Keratinocyte (primary cell): ENCODE measurements around the gene ITGA2. TPM values are rescaled to one million over a fixed set of nuclear protein-coding genes. Genes with fewer than 3 reads are reported as not detected.

ENCODE experiments used
- DNase-seq: peaks from one replicate; pipeline ENCODE4 v3.0.0-alpha.2; 2011; ENCODE audit warnings: low read depth, missing footprints, low spot score
- FAIRE-seq: peaks from 2 replicates; lab custom pipeline; 2011; peaks lifted over from hg19 to GRCh38; lab: Jason Lieb, UNC
- H2AFZ ChIP-seq: 2 replicates; pipeline ENCODE4 v1.6.0; 2012; ENCODE audit warnings: low read length, control low read depth, inconsistent platforms; ENCODE audit not compliant: control insufficient read depth
- H3K27ac ChIP-seq: 2 replicates; pipeline ENCODE4 v1.5.1; 2011; ENCODE audit warnings: low read length; ENCODE audit not compliant: control insufficient read depth, insufficient read depth
- H3K27me3 ChIP-seq: 3 replicates; pipeline ENCODE4 v1.6.0; 2011; ENCODE audit warnings: low read length; ENCODE audit not compliant: control insufficient read depth, insufficient read depth; ENCODE audit errors: extremely low read depth
- H3K36me3 ChIP-seq, 2 experiments: 2 replicates in 1 of 2; 3 replicates in 1 of 2; pipeline ENCODE4 v1.5.1; 2011; ENCODE audit warnings: low read length in 2 of 2, mild to moderate bottlenecking in 1 of 2; ENCODE audit not compliant: control insufficient read depth in 2 of 2, insufficient read depth in 2 of 2; ENCODE audit errors: extremely low read depth in 1 of 2
- H3K4me1 ChIP-seq: 3 replicates; pipeline ENCODE4 v1.5.1; 2011; ENCODE audit warnings: low read length; ENCODE audit not compliant: control insufficient read depth, insufficient read depth; ENCODE audit errors: extremely low read depth
- H3K4me2 ChIP-seq: 3 replicates; pipeline ENCODE4 v1.6.0; 2011; ENCODE audit warnings: low read depth, low read length; ENCODE audit not compliant: control insufficient read depth, insufficient read depth; ENCODE audit errors: extremely low read depth
- H3K4me3 ChIP-seq, 3 experiments: fragments of 200-600 bp in 1 of 3; sonication (generic) in 1 of 3; 2 replicates in 2 of 3; 3 replicates in 1 of 3; pipeline ENCODE4 v1.5.1; 2011 to 2016; ENCODE audit warnings: low read length in 3 of 3, mild to moderate bottlenecking in 3 of 3, control low read depth in 2 of 3, inconsistent platforms in 1 of 3, low read depth in 1 of 3, mixed read lengths in 1 of 3, mixed run types in 1 of 3, moderate library complexity in 1 of 3; ENCODE audit not compliant: control insufficient read depth in 2 of 3, insufficient read depth in 2 of 3; ENCODE audit errors: extremely low read depth in 1 of 3
- H3K79me2 ChIP-seq: 2 replicates; pipeline ENCODE4 v1.6.0; 2012; ENCODE audit warnings: low read length; ENCODE audit not compliant: control insufficient read depth, insufficient read depth
- H3K9ac ChIP-seq: 3 replicates; pipeline ENCODE4 v1.6.0; 2011; ENCODE audit warnings: low read length; ENCODE audit not compliant: control insufficient read depth, insufficient read depth; ENCODE audit errors: extremely low read depth
- H3K9me1 ChIP-seq: 3 replicates; pipeline ENCODE4 v1.6.0; 2011; ENCODE audit warnings: low read length; ENCODE audit not compliant: control insufficient read depth, insufficient read depth; ENCODE audit errors: extremely low read depth
- H3K9me3 ChIP-seq: 2 replicates; pipeline ENCODE4 v1.5.1; 2012; ENCODE audit warnings: low read depth, low read length; ENCODE audit not compliant: control insufficient read depth
- H4K20me1 ChIP-seq: 3 replicates; pipeline ENCODE4 v1.6.0; 2011; ENCODE audit warnings: low read length; ENCODE audit not compliant: control insufficient read depth, insufficient read depth; ENCODE audit errors: extremely low read depth
- EZH2 ChIP-seq: IDR thresholded peaks from one replicate; pipeline ENCODE4 v1.6.1; 2012; ENCODE audit warnings: inconsistent platforms, mild to moderate bottlenecking, low read length, moderate library complexity
- dilution Hi-C: fragments of 300-500 bp; cut with MboI; formaldehyde crosslinking; loops from one replicate; pipeline ENCODE4 v1.7.0; 2020; ENCODE audit warnings: low sequenced_read_pairs; ENCODE audit not compliant: extremely low pct_ligation_motif_present
- polyA minus RNA-seq, 3 experiments: library from RNA; depleted of rRNA, polyadenylated mRNA; stranded (reverse); fragments of >200 nt; gene quantifications; 1 replicate in 1 of 3; 2 replicates in 1 of 3; 3 replicates in 1 of 3; pipeline ENCODE4 v1.2.3, GENCODE V29; 2011
- polyA plus RNA-seq, 5 experiments: library from polyadenylated mRNA; depleted of rRNA in 3 of 5; stranded (reverse) in 3 of 5; stranded (forward) in 1 of 5; unstranded in 1 of 5; fragments of >200 nt; gene quantifications; 1 replicate in 1 of 5; 2 replicates in 3 of 5; 3 replicates in 1 of 5; pipeline versions ENCODE4 v1.2.1 to v1.2.3, GENCODE V29; 2011 to 2012; ENCODE audit warnings: missing spikeins in 2 of 5, low read depth in 1 of 5, low replicate concordance in 1 of 5
- TF ChIP-seq, protein P1 (sequence below), 3 experiments: IDR thresholded peaks in 1 of 3; conservative IDR thresholded peaks in 1 of 3; optimal IDR thresholded peaks in 1 of 3; 2 replicates in 2 of 3; 3 replicates in 1 of 3; pipeline versions ENCODE3 to v1.5.1; 2011; ENCODE audit warnings: low read length in 3 of 3, mild to moderate bottlenecking in 3 of 3, moderate library complexity in 2 of 3, control low read depth in 1 of 3, inconsistent platforms in 1 of 3; ENCODE audit not compliant: insufficient read depth in 2 of 3; ENCODE audit errors: extremely low read depth in 1 of 3

ITGA2 gene
- polyA plus RNA-seq (75.4 to 112 TPM (median 107 TPM) in 3 replicates), polyA minus RNA-seq (143 to 270 TPM (median 175 TPM) in 3 replicates)
- 8.1 TPM for polyA plus RNA-seq (2011; ENCODE audit: low read depth)
- 14.3 and 31.7 TPM in 2 replicates for polyA plus RNA-seq (2011; cell fraction: cytosol; rRNA removed)
- polyA plus RNA-seq (2011; cell fraction: nucleus; rRNA removed), result 139 and 168 TPM in 2 replicates
- 21.1 and 96.1 TPM in 2 replicates for polyA plus RNA-seq (2012; ENCODE audit: low replicate concordance)
- 71.6 TPM for polyA minus RNA-seq (2011; cell fraction: cytosol; rRNA and poly(A)+ RNA removed)
- 267 and 529 TPM in 2 replicates for polyA minus RNA-seq (2011; cell fraction: nucleus; rRNA and poly(A)+ RNA removed)

DNA sequence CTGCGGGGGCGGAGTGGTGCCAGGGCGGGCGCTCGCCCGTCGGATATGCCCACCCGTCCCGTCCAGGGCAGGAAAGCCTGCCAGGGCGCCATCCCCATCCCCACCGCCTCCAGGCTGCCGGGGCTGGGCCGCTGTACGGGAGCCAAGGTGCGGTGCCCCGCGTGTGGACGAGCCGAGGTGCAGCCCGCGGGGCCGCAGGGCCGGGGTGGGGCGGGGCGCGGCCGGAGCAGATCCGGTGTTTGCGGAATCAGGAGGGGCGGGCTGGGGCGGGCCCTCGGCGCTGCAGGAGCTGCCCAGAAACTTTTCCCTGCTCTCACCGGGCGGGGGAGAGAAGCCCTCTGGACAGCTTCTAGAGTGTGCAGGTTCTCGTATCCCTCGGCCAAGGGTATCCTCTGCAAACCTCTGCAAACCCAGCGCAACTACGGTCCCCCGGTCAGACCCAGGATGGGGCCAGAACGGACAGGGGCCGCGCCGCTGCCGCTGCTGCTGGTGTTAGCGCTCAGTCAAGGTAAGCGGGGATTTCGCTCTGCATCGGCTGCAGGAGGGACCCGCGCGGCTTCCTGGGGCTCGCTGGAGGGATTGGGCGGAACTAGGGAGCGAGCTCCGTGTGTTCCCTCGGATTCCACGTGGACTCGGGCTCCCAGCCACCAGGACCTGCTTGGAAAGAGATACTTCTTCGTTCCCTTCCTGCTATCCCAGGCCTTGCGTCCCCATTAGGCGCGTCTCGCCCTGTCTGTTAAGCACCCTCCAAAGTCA is at the start of gene ITGA2:
TSS of gene ITGA2 (plus strand) at position 328 of the 756 bp plus-strand sequence. CDS start at position 445, 117 bp downstream.
- Histone ChIP-seq H3K4me2 (peak within 1 kb of the TSS; percentile 88), H4K20me1 (peaks cover 2% of the 10 kb centered on the region), H3K9me1 (peaks cover 3% of the 10 kb centered on the region), H3K36me3 (peaks cover 2 to 27% of the 10 kb centered on the region in 2 experiments), H3K79me2 (peaks cover 51% of the 10 kb centered on the region), H3K4me3 (peak within 1 kb of the TSS; percentile 75 to 99 (median 85)), H3K9ac (peak within 1 kb of the TSS; percentile 93), H3K9me3 (no peaks in the 10 kb centered on the region), H3K4me1 (peaks cover 69% of the 10 kb centered on the region), H3K27me3 (no peaks in the 10 kb centered on the region), H2AFZ (peak within 1 kb of the TSS; percentile 64), H3K27ac (peak within 1 kb of the TSS; percentile 96)
- no peak for TF ChIP-seq EZH2
- TF ChIP-seq, protein P1, sequence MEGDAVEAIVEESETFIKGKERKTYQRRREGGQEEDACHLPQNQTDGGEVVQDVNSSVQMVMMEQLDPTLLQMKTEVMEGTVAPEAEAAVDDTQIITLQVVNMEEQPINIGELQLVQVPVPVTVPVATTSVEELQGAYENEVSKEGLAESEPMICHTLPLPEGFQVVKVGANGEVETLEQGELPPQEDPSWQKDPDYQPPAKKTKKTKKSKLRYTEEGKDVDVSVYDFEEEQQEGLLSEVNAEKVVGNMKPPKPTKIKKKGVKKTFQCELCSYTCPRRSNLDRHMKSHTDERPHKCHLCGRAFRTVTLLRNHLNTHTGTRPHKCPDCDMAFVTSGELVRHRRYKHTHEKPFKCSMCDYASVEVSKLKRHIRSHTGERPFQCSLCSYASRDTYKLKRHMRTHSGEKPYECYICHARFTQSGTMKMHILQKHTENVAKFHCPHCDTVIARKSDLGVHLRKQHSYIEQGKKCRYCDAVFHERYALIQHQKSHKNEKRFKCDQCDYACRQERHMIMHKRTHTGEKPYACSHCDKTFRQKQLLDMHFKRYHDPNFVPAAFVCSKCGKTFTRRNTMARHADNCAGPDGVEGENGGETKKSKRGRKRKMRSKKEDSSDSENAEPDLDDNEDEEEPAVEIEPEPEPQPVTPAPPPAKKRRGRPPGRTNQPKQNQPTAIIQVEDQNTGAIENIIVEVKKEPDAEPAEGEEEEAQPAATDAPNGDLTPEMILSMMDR (optimal IDR thresholded peaks at IDR 0.05 in 1 of 3, IDR thresholded peaks at IDR 0.05 in 1 of 3, conservative IDR thresholded peaks at IDR 0.05 in 1 of 3; ENCODE audit: extremely low read depth in 1 of 3, insufficient read depth in 2 of 3, low read length in 3 of 3), result peak in 1 of 3 experiments; percentile 5
- FAIRE-seq, result no peak
- dilution Hi-C loops, result no loop called here
- DNase-seq, result no peak

GRCh38 chr5:52943285-52943684 is 45.9 kb upstream of the ITGA2 start:
- Histone ChIP-seq H3K9me1 (no peaks in the 10 kb centered on the region), H3K27ac (no peak overlapping the region), H3K9ac (no peak overlapping the region), H3K36me3 (no peaks in the 10 kb centered on the region), H3K4me3 (no peak overlapping the region), H3K9me3 (no peaks in the 10 kb centered on the region), H3K4me2 (no peak overlapping the region), H2AFZ (peak overlapping the region; percentile 33), H4K20me1 (no peaks in the 10 kb centered on the region), H3K4me1 (peaks cover 21% of the 10 kb centered on the region), H3K27me3 (no peaks in the 10 kb centered on the region), H3K79me2 (no peaks in the 10 kb centered on the region)
- FAIRE-seq (peak; percentile 80), DNase-seq (no peak)
- dilution Hi-C loops, result no loop called here
- TF ChIP-seq, protein P1 (optimal IDR thresholded peaks at IDR 0.05 in 1 of 3, IDR thresholded peaks at IDR 0.05 in 1 of 3, conservative IDR thresholded peaks at IDR 0.05 in 1 of 3; ENCODE audit: extremely low read depth in 1 of 3, insufficient read depth in 2 of 3, low read length in 3 of 3), result peak; percentile 23 to 46 (median 40)
- no peak for TF ChIP-seq EZH2
